WTC11 (cell line): ENCODE measurements around the gene MT1B. TPM values are rescaled to one million over a fixed set of nuclear protein-coding genes. Genes with fewer than 3 reads are reported as not detected.

Source experiments
- ATAC-seq: fragments of 200-7000 bp; cut with Tn5 transposase; 2 replicates; pipeline ENCODE4 v1.10.0; 2021; ENCODE audit warnings: mild to moderate bottlenecking, moderate library complexity
- CTCF ChIA-PET: fragments of 300-600 bp; sonication (Branson Sonifier 250); formaldehyde crosslinking; loops from one replicate; lab custom pipeline; 2021; ENCODE audit warnings: antibody characterized with exemption; lab: Charles Lee
- POLR2A ChIA-PET: fragments of 350-600 bp; sonication (Branson Sonifier 250); formaldehyde crosslinking; loops from one replicate; lab custom pipeline; 2021; ENCODE audit warnings: antibody characterized with exemption; lab: Charles Lee
- DNase-seq: peaks from one replicate; pipeline ENCODE4 v3.0.0; 2021; ENCODE audit warnings: low spot score
- H3K27ac Mint-ChIP-seq: 2 replicates; pipeline ENCODE4 v1.8.0; 2021; ENCODE audit warnings: mixed read lengths
- H3K27me3 Mint-ChIP-seq: 2 replicates; pipeline ENCODE4 v1.8.0; 2021; ENCODE audit warnings: low read depth, mild to moderate bottlenecking, moderate library complexity, mixed read lengths
- H3K36me3 Mint-ChIP-seq: 2 replicates; pipeline ENCODE4 v1.8.0; 2021; ENCODE audit warnings: mixed read lengths
- H3K4me1 Mint-ChIP-seq: 2 replicates; pipeline ENCODE4 v1.8.0; 2022; ENCODE audit warnings: mixed read lengths
- H3K4me3 Mint-ChIP-seq: 2 replicates; pipeline ENCODE4 v1.8.0; 2021; ENCODE audit warnings: mild to moderate bottlenecking, moderate library complexity, mixed read lengths
- H3K9me3 Mint-ChIP-seq: 2 replicates; pipeline ENCODE4 v1.8.0; 2021; ENCODE audit warnings: mixed read lengths
- AFF4 ChIP-seq: sonication (generic); formaldehyde crosslinking; IDR thresholded peaks from 2 replicates; pipeline ENCODE4 v1.8.1; 2023; ENCODE audit warnings: mild to moderate bottlenecking, missing genetic modification reagents, borderline replicate concordance
- AR ChIP-seq: fragments of 250-450 bp; sonication (Bioruptor Pico); IDR thresholded peaks from 2 replicates; pipeline ENCODE4 v1.9.0; 2021; ENCODE audit warnings: mild to moderate bottlenecking
- ATF1 ChIP-seq: sonication (generic); formaldehyde crosslinking; IDR thresholded peaks from 2 replicates; pipeline ENCODE4 v1.8.1; 2023; ENCODE audit warnings: mild to moderate bottlenecking, moderate library complexity, missing genetic modification reagents
- ESRRA ChIP-seq: sonication (generic); formaldehyde crosslinking; IDR thresholded peaks from 2 replicates; pipeline ENCODE4 v1.8.1; 2022; ENCODE audit warnings: mild to moderate bottlenecking, missing genetic modification reagents, borderline replicate concordance
- GABPB1 ChIP-seq: sonication (generic); formaldehyde crosslinking; IDR thresholded peaks from 2 replicates; pipeline ENCODE4 v1.8.1; 2023; ENCODE audit warnings: mild to moderate bottlenecking, missing genetic modification reagents
- MAX ChIP-seq: sonication (generic); formaldehyde crosslinking; IDR thresholded peaks from 2 replicates; pipeline ENCODE4 v1.8.0; 2022; ENCODE audit warnings: mild to moderate bottlenecking, missing genetic modification reagents
- MLX ChIP-seq: sonication (generic); formaldehyde crosslinking; IDR thresholded peaks from 2 replicates; pipeline ENCODE4 v1.8.1; 2023; ENCODE audit warnings: mild to moderate bottlenecking, missing genetic modification reagents, moderate library complexity
- MYBL2 ChIP-seq: sonication (generic); formaldehyde crosslinking; IDR thresholded peaks from 2 replicates; pipeline ENCODE4 v1.8.1; 2023; ENCODE audit warnings: mild to moderate bottlenecking, moderate library complexity, missing genetic modification reagents
- NFATC4 ChIP-seq: fragments of 250-450 bp; sonication (Bioruptor Pico); IDR thresholded peaks from 2 replicates; pipeline ENCODE4 v1.9.0; 2021; ENCODE audit warnings: mild to moderate bottlenecking
- NR1H2 ChIP-seq: sonication (generic); formaldehyde crosslinking; IDR thresholded peaks from 2 replicates; pipeline ENCODE4 v1.9.0; 2021; ENCODE audit warnings: mild to moderate bottlenecking, moderate library complexity, missing genetic modification reagents
- PREB ChIP-seq: sonication (generic); formaldehyde crosslinking; IDR thresholded peaks from 2 replicates; pipeline ENCODE4 v1.8.1; 2022; ENCODE audit warnings: mild to moderate bottlenecking, missing genetic modification reagents, moderate library complexity, borderline replicate concordance
- TCF7 ChIP-seq: sonication (generic); formaldehyde crosslinking; IDR thresholded peaks from 2 replicates; pipeline ENCODE4 v1.8.0; 2022; ENCODE audit warnings: mild to moderate bottlenecking, low read depth, missing genetic modification reagents, moderate library complexity
- TEAD4 ChIP-seq: sonication (generic); formaldehyde crosslinking; IDR thresholded peaks from 2 replicates; pipeline ENCODE4 v1.8.0; 2022; ENCODE audit warnings: mild to moderate bottlenecking, missing genetic modification reagents
- ZNF281 ChIP-seq: sonication (generic); formaldehyde crosslinking; IDR thresholded peaks from 2 replicates; pipeline ENCODE4 v1.8.0; 2023; ENCODE audit warnings: mild to moderate bottlenecking, missing genetic modification reagents
- ZNF396 ChIP-seq: fragments of 250-450 bp; sonication (Bioruptor Pico); IDR thresholded peaks from 2 replicates; pipeline ENCODE4 v1.8.0; 2021; ENCODE audit warnings: mild to moderate bottlenecking, moderate library complexity, borderline replicate concordance
- total RNA-seq: library from RNA; stranded (reverse); gene quantifications from 3 replicates; pipeline ENCODE4 v1.2.3, GENCODE V29; 2021

MT1B gene
- total RNA-seq, 1 experiment from 2014 or later, result not detected

GRCh38 chr16:56672761-56673536 lies 21.3 kb downstream of the MT1B start:
- H3K4me1 Mint-ChIP-seq, result peaks cover 63% of the 10 kb centered on the region

GRCh38 chr16:56673921-56674320 lies 22.2 kb downstream of the MT1B start:
- no peaks in the 10 kb centered on the region for H3K9me3 Mint-ChIP-seq
- peaks cover 59% of the 10 kb centered on the region for H3K4me1 Mint-ChIP-seq
- no peaks in the 10 kb centered on the region for H3K36me3 Mint-ChIP-seq
- peak overlapping the region; percentile 73 for H3K27ac Mint-ChIP-seq
- peak overlapping the region; percentile 7; the same call in 1 of the 2 replicates for H3K4me3 Mint-ChIP-seq
- ChIA-PET POLR2A (interaction anchor here (1.0 kb wide), 1 partner anchor 27 kb away, joined by 3 read pairs; no protein-coding TSS in a partner anchor), CTCF (interaction anchor here (0.6 to 2.6 kb wide), 16 partner anchors 9 to 180 kb away, joined by 3 to 46 read pairs (median 3); partner anchors contain the start of gene MT1F)
- DNase-seq (no peak), ATAC-seq (peak; percentile 24)
- peaks cover 55% of the 10 kb centered on the region for H3K27me3 Mint-ChIP-seq
- TF ChIP-seq ZNF281, result no peak
- TF ChIP-seq TCF7 (CRISPR knock-in tag), result no peak
- no peak for TF ChIP-seq PREB (CRISPR knock-in tag)
- no peak for TF ChIP-seq ATF1 (CRISPR knock-in tag)
- no peak for TF ChIP-seq NR1H2 (CRISPR knock-in tag)
- TF ChIP-seq ESRRA (CRISPR knock-in tag), result no peak
- TF ChIP-seq MYBL2, result no peak

More at GRCh38 chr16:56672761-56673536, 21.3 kb downstream of the MT1B start:
- Mint-ChIP-seq H3K4me3 (no peak overlapping the region), H3K27me3 (peaks cover 65% of the 10 kb centered on the region), H3K9me3 (no peaks in the 10 kb centered on the region), H3K27ac (no peak overlapping the region), H3K36me3 (no peaks in the 10 kb centered on the region)
- POLR2A ChIA-PET, result interaction anchor here (1.3 kb wide), 1 partner anchor 47 kb away, joined by 3 read pairs; the partner anchor contains the start of gene MT1E
- CTCF ChIA-PET, result interaction anchor here (0.8 to 2.6 kb wide), 8 partner anchors 13 to 171 kb away, joined by 3 to 46 read pairs (median 4); partner anchors contain the start of gene MT1F
- ATAC-seq, result no peak
- TF ChIP-seq NFATC4 (no peak), MAX (CRISPR knock-in tag) (no peak), GABPB1 (CRISPR knock-in tag) (no peak), AR (CRISPR knock-in tag) (no peak), AFF4 (CRISPR knock-in tag) (no peak), TEAD4 (CRISPR knock-in tag) (no peak), MLX (CRISPR knock-in tag) (no peak), MYBL2 (no peak), ZNF396 (no peak)
- DNase-seq, result no peak
